Smooth muscle cell (in vitro differentiated cells): Measurements from ENCODE around the gene HSPB7. TPM values are rescaled to one million over a fixed set of nuclear protein-coding genes. Genes with fewer than 3 reads are reported as not detected.
A peak's percentile ranks its signal among the peaks of the same experiment; 100 is the strongest.

Experiments used
- DNase-seq: peaks from one replicate; lab custom pipeline; 2025; ENCODE audit not compliant: unreplicated experiment; lab: John Stamatoyannopoulos, UW
- H2AFZ ChIP-seq: fragments of 200-600 bp; sonication (generic); 2 replicates; pipeline ENCODE4 v1.6.0; 2016; ENCODE audit warnings: antibody characterized with exemption, low read depth, mild to moderate bottlenecking
- H3F3A ChIP-seq: fragments of 200-600 bp; sonication (generic); 2 replicates; pipeline ENCODE4 v1.6.0; 2017; ENCODE audit warnings: antibody characterized with exemption, low read depth
- H3K27ac ChIP-seq: fragments of 200-600 bp; sonication (generic); 2 replicates; pipeline ENCODE4 v1.5.1; 2016; ENCODE audit warnings: low read depth, mild to moderate bottlenecking
- H3K27me3 ChIP-seq: fragments of 200-600 bp; sonication (generic); 2 replicates; pipeline ENCODE4 v1.6.1; 2016; ENCODE audit warnings: low read depth, mild to moderate bottlenecking
- H3K36me3 ChIP-seq: fragments of 200-600 bp; sonication (generic); 2 replicates; pipeline ENCODE4 v1.5.1; 2016; ENCODE audit warnings: low read depth
- H3K4me1 ChIP-seq: fragments of 200-600 bp; sonication (generic); 2 replicates; pipeline ENCODE4 v1.5.1; 2016; ENCODE audit warnings: low read depth
- H3K4me2 ChIP-seq: fragments of 200-600 bp; sonication (generic); 2 replicates; pipeline ENCODE4 v1.6.0; 2016; ENCODE audit warnings: mild to moderate bottlenecking
- H3K4me3 ChIP-seq: fragments of 200-600 bp; sonication (generic); 2 replicates; pipeline ENCODE4 v1.5.1; 2016; ENCODE audit warnings: mild to moderate bottlenecking
- H3K79me2 ChIP-seq: fragments of 200-600 bp; sonication (generic); 2 replicates; pipeline ENCODE4 v1.6.0; 2016; ENCODE audit warnings: low read depth, mild to moderate bottlenecking
- H3K9ac ChIP-seq: fragments of 200-600 bp; sonication (generic); 2 replicates; pipeline ENCODE4 v1.6.0; 2016; ENCODE audit warnings: low read depth
- H3K9me3 ChIP-seq: fragments of 200-600 bp; sonication (generic); replicated peaks from 2 replicates; pipeline ENCODE4 v1.5.1; 2016; ENCODE audit warnings: low read depth
- H4K20me1 ChIP-seq: fragments of 200-600 bp; sonication (generic); 2 replicates; pipeline ENCODE4 v1.6.0; 2016; ENCODE audit warnings: low read depth
- WGBS: methylation state at CpG from one replicate; pipeline ENCODE4 v1.1.7; 2016; ENCODE audit warnings: low lambda C conversion rate; 5-methylcytosine and 5-hydroxymethylcytosine counted together
- polyA plus RNA-seq: library from polyadenylated mRNA; unstranded; fragments of >200 nt; fragmentation: Nextera tagmentation; extraction: Ambion mirVana; gene quantifications from 2 replicates; pipeline ENCODE4 v1.2.1, GENCODE V29; 2016
- total RNA-seq: library from RNA; depleted of rRNA; stranded (reverse); fragments of >200 nt; gene quantifications from 2 replicates; pipeline ENCODE4 v1.2.3, GENCODE V29; 2014
- TF ChIP-seq, protein P1 (sequence below): fragments of 200-600 bp; sonication (generic); IDR thresholded peaks from 2 replicates; pipeline ENCODE4 v1.5.1; 2017; ENCODE audit warnings: borderline replicate concordance, mild to moderate bottlenecking, antibody characterized with exemption; ENCODE audit not compliant: insufficient read depth, poor library complexity, severe bottlenecking

The HSPB7 gene
- total and polyA plus RNA-seq, 2 experiments from 2014 or later: 23.0 to 80.5 TPM

GRCh38 chr1:16017076-16017460, 775 bp downstream of the HSPB7 start:
- Histone ChIP-seq H3K79me2 (no peaks in the 10 kb centered on the region), H3K4me3 (peak overlapping the region; percentile 27), H3K9me3 (no peaks in the 10 kb centered on the region), H4K20me1 (no peaks in the 10 kb centered on the region), H3K4me1 (peaks cover 19% of the 10 kb centered on the region), H3F3A (no peaks in the 10 kb centered on the region), H3K9ac (peak overlapping the region; percentile 75), H3K36me3 (no peaks in the 10 kb centered on the region), H3K27me3 (no peaks in the 10 kb centered on the region), H3K4me2 (peak overlapping the region; percentile 82), H3K27ac (peak overlapping the region; percentile 95), H2AFZ (no peak overlapping the region)
- TF ChIP-seq, protein P1, sequence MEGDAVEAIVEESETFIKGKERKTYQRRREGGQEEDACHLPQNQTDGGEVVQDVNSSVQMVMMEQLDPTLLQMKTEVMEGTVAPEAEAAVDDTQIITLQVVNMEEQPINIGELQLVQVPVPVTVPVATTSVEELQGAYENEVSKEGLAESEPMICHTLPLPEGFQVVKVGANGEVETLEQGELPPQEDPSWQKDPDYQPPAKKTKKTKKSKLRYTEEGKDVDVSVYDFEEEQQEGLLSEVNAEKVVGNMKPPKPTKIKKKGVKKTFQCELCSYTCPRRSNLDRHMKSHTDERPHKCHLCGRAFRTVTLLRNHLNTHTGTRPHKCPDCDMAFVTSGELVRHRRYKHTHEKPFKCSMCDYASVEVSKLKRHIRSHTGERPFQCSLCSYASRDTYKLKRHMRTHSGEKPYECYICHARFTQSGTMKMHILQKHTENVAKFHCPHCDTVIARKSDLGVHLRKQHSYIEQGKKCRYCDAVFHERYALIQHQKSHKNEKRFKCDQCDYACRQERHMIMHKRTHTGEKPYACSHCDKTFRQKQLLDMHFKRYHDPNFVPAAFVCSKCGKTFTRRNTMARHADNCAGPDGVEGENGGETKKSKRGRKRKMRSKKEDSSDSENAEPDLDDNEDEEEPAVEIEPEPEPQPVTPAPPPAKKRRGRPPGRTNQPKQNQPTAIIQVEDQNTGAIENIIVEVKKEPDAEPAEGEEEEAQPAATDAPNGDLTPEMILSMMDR: no peak
- no peak for DNase-seq
- WGBS: 95% methylated on average over 10 of the region's 10 CpGs

DNA sequence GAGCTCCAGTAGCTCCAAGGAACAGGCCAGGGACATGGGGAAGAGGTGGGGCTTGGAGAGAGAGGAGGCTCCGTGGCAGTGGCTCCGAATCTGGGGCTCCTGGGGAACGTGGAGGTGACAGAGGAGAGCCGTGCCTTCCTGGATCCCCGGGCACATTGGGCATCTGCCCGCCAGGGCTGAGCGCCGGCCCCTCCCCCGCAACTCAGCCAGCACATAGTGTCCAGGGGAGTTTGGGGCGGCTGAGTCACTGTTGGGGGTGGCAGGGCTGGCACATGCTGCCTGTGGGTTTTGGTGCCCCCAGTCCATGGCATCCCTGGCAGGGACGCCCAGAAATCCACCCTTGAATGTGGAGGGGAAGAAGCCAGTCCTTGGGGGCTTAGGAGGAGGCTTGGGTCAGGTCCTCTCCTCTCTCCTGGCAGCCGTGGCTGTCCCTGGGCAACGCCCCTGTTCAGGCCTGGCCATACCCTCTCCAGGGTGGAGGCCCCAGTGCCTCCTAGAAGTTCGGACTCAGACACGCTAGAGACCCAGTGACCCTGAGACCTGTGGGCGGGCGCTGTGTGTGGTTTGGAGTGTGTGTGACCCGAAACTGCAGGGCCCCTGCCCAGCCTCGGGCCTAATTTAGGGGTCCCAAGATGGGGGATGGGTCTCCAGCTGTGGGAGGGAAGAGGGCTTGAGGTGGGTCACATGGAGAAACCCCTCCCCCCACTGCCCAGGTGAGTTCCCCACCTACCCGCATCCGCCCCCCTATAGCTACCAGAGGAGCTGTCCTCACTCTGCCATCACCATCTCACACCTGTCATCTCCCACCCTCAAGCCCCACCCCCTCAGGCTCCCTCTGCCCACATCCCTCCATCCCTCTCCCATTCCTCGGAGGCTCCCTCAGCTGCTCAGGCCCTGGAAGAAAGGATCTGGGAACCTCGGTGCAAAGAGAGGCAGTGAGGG, 1.6 kb downstream of the HSPB7 start:
- no peaks in the 10 kb centered on the region for H3K9me3 ChIP-seq
- no peaks in the 10 kb centered on the region for H3F3A ChIP-seq
- H3K27ac ChIP-seq: peak overlapping the region; percentile 95
- no peaks in the 10 kb centered on the region for H3K36me3 ChIP-seq
- peaks cover 19% of the 10 kb centered on the region for H3K4me1 ChIP-seq
- H3K79me2 ChIP-seq: no peaks in the 10 kb centered on the region
- H3K4me3 ChIP-seq: no peak overlapping the region
- peak overlapping the region; percentile 82 for H3K4me2 ChIP-seq
- H3K9ac ChIP-seq: peak overlapping the region; percentile 17
- no peaks in the 10 kb centered on the region for H3K27me3 ChIP-seq
- no peaks in the 10 kb centered on the region for H4K20me1 ChIP-seq
- DNase-seq: no peak
- WGBS: 80% methylated on average over 19 of the region's 23 CpGs
- TF ChIP-seq, protein P1: no peak
- no peak overlapping the region for H2AFZ ChIP-seq

GRCh38 chr1:16015491-16015890, 2.4 kb downstream of the HSPB7 start:
- H3K27me3 ChIP-seq: no peaks in the 10 kb centered on the region
- TF ChIP-seq, protein P1: no peak
- no peaks in the 10 kb centered on the region for H3K79me2 ChIP-seq
- 98% methylated on average over 18 of the region's 25 CpGs for WGBS
- no peak overlapping the region for H3K4me2 ChIP-seq
- H4K20me1 ChIP-seq: no peaks in the 10 kb centered on the region
- no peaks in the 10 kb centered on the region for H3F3A ChIP-seq
- no peak overlapping the region for H3K4me3 ChIP-seq
- H3K27ac ChIP-seq: no peak overlapping the region
- peaks cover 19% of the 10 kb centered on the region for H3K4me1 ChIP-seq
- H3K9ac ChIP-seq: no peak overlapping the region
- no peak overlapping the region for H2AFZ ChIP-seq
- no peaks in the 10 kb centered on the region for H3K36me3 ChIP-seq
- H3K9me3 ChIP-seq: no peaks in the 10 kb centered on the region
- DNase-seq: no peak
